ENCODE data around the gene MLX. TPM values are rescaled to one million over a fixed set of nuclear protein-coding genes. Genes with fewer than 3 reads are reported as not detected.

MLX gene
- total RNA-seq, 1 donor from 2014 or later, result 33.2 TPM

GRCh38 chr17:42561897-42562387, 5.0 kb upstream of the MLX start, which contains the start of gene COASY:
Gene COASY, plus strand, starts transcription at chr17:42562148. Its CDS starts 475 bp downstream, at chr17:42562623.
- no peak for TF ChIP-seq CTCF (IDR thresholded peaks at IDR 0.05; ENCODE audit: insufficient read depth, low read length, severe bottlenecking)
- FAIRE-seq, result peak; percentile 40
- peak within 1 kb of the TSS; percentile 95 for H3K4me3 ChIP-seq (ENCODE audit: low read depth, low read length)
- H3K36me3 ChIP-seq (ENCODE audit: control insufficient read depth, insufficient read depth, low read length), result peaks cover 26% of the 10 kb centered on the region
- DNase-seq (ENCODE audit: low read depth), result peak; percentile 91
- no peaks in the 10 kb centered on the region for H3K27me3 ChIP-seq (ENCODE audit: control insufficient read depth, insufficient read depth, low read length)

GRCh38 chr17:42562388-42563142, 4.3 kb upstream of the MLX start:
- DNase-seq (ENCODE audit: low read depth), result no peak
- TF ChIP-seq CTCF (IDR thresholded peaks at IDR 0.05; ENCODE audit: insufficient read depth, low read length, severe bottlenecking), result no peak
- Histone ChIP-seq H3K36me3 (ENCODE audit: control insufficient read depth, insufficient read depth, low read length) (peaks cover 26% of the 10 kb centered on the region), H3K4me3 (ENCODE audit: low read depth, low read length) (peak overlapping the region; percentile 95), H3K27me3 (ENCODE audit: control insufficient read depth, insufficient read depth, low read length) (no peaks in the 10 kb centered on the region)
- FAIRE-seq, result no peak

GRCh38 chr17:42563143-42563509, 3.8 kb upstream of the MLX start:
- H3K4me3 ChIP-seq (ENCODE audit: low read depth, low read length), result peak overlapping the region; percentile 95
- no peak for DNase-seq (ENCODE audit: low read depth)

GRCh38 chr17:42563543-42563942, 3.4 kb upstream of the MLX start:
- H3K4me3 ChIP-seq (ENCODE audit: low read depth, low read length), result peak overlapping the region; percentile 95
- no peaks in the 10 kb centered on the region for H3K27me3 ChIP-seq (ENCODE audit: control insufficient read depth, insufficient read depth, low read length)
- DNase-seq (ENCODE audit: low read depth) (peak; percentile 33), FAIRE-seq (no peak)
- peaks cover 29% of the 10 kb centered on the region for H3K36me3 ChIP-seq (ENCODE audit: control insufficient read depth, insufficient read depth, low read length)
- no peak for TF ChIP-seq CTCF (IDR thresholded peaks at IDR 0.05; ENCODE audit: insufficient read depth, low read length, severe bottlenecking)

More at GRCh38 chr17:42563143-42563509, 3.8 kb upstream of the MLX start:
- H3K27me3 ChIP-seq (ENCODE audit: control insufficient read depth, insufficient read depth, low read length), result no peaks in the 10 kb centered on the region
- TF ChIP-seq CTCF (IDR thresholded peaks at IDR 0.05; ENCODE audit: insufficient read depth, low read length, severe bottlenecking), result no peak
- FAIRE-seq, result no peak
- peaks cover 26% of the 10 kb centered on the region for H3K36me3 ChIP-seq (ENCODE audit: control insufficient read depth, insufficient read depth, low read length)

- TF ChIP-seq CTCF (IDR thresholded peaks at IDR 0.05; ENCODE audit: insufficient read depth, low read length, severe bottlenecking), result no peak
- H3K4me3 ChIP-seq (ENCODE audit: low read depth, low read length), result no peak overlapping the region
- H3K27me3 ChIP-seq (ENCODE audit: control insufficient read depth, insufficient read depth, low read length), result no peaks in the 10 kb centered on the region
- no peak for FAIRE-seq
- DNase-seq (ENCODE audit: low read depth), result no peak
- peaks cover 33% of the 10 kb centered on the region for H3K36me3 ChIP-seq (ENCODE audit: control insufficient read depth, insufficient read depth, low read length)
Observed at GRCh38 chr17:42563950-42564349, 3.0 kb upstream of the MLX start.
